ENCODE results near the gene RNF183.

RNF183 gene

DNA sequence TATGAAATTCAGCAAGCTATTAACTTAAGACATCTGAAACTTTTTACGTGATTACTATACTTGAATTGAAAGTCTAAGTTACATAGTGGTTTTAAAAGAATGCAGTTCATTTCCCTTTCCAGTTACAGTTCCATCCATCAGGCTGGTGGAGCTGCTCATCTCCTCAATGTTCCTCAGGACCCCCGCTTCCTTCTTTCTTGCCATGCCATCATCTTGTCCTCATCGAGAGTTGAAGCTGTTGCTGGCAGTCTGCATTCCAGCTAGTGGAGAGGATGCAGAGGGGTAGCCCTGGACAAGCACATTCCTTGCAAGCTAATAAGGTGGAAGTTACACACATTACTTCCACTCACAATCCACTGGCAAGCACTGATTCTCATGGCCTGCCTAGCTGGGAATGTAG lies 8.8 kb upstream of the RNF183 start:
- no peaks in the 10 kb centered on the region for H3K27me3 ChIP-seq (ENCODE audit: insufficient read depth, low read depth)
- no peak overlapping the region for H3K9ac ChIP-seq
- no peaks in the 10 kb centered on the region for H3K79me2 ChIP-seq (ENCODE audit: insufficient read depth, low read depth)
- H3K36me3 ChIP-seq (ENCODE audit: insufficient read depth): no peaks in the 10 kb centered on the region
- H3K27ac ChIP-seq: no peak overlapping the region
- H3K4me3 ChIP-seq (IDR thresholded peaks at IDR 0.05; ENCODE audit: insufficient read depth, low read depth, low read length): no peak overlapping the region
- no peaks in the 10 kb centered on the region for H3K4me1 ChIP-seq (ENCODE audit: low read depth, poor library complexity, severe bottlenecking)
- no peak overlapping the region for H2AFZ ChIP-seq (ENCODE audit: low read depth)
- no peaks in the 10 kb centered on the region for H4K20me1 ChIP-seq (ENCODE audit: insufficient read depth)
- TF ChIP-seq, protein P1, sequence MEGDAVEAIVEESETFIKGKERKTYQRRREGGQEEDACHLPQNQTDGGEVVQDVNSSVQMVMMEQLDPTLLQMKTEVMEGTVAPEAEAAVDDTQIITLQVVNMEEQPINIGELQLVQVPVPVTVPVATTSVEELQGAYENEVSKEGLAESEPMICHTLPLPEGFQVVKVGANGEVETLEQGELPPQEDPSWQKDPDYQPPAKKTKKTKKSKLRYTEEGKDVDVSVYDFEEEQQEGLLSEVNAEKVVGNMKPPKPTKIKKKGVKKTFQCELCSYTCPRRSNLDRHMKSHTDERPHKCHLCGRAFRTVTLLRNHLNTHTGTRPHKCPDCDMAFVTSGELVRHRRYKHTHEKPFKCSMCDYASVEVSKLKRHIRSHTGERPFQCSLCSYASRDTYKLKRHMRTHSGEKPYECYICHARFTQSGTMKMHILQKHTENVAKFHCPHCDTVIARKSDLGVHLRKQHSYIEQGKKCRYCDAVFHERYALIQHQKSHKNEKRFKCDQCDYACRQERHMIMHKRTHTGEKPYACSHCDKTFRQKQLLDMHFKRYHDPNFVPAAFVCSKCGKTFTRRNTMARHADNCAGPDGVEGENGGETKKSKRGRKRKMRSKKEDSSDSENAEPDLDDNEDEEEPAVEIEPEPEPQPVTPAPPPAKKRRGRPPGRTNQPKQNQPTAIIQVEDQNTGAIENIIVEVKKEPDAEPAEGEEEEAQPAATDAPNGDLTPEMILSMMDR (conservative IDR thresholded peaks at IDR 0.05; ENCODE audit: low read depth, low read length): no peak
- no peak overlapping the region for H3K4me2 ChIP-seq

DNA sequence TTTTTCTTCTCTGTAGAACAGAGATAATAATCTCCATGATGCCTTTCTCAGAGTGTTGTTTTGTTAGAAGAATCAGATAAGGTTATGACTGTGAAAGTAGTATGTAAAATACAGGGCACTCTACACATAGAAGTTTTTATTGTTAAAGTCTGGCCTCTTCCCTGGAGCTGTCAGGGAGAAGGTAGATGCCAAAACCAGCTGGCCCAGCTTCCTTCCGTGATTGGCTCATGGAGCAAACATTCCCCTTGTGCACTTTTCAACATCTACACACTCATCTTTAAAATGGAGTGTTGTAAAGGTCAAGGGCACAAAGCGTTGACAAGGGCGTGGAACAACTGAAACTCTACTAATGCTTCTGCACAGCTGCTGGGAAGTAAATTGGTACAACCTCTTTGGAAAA lies 7.4 kb upstream of the RNF183 start:
- Histone ChIP-seq H3K4me2 (no peak overlapping the region), H3K4me1 (ENCODE audit: low read depth, poor library complexity, severe bottlenecking) (no peaks in the 10 kb centered on the region), H3K79me2 (ENCODE audit: insufficient read depth, low read depth) (no peaks in the 10 kb centered on the region), H4K20me1 (ENCODE audit: insufficient read depth) (no peaks in the 10 kb centered on the region), H3K27ac (no peak overlapping the region), H3K36me3 (ENCODE audit: insufficient read depth) (no peaks in the 10 kb centered on the region), H3K27me3 (ENCODE audit: insufficient read depth, low read depth) (no peaks in the 10 kb centered on the region), H2AFZ (ENCODE audit: low read depth) (no peak overlapping the region), H3K9ac (no peak overlapping the region), H3K4me3 (IDR thresholded peaks at IDR 0.05; ENCODE audit: insufficient read depth, low read depth, low read length) (no peak overlapping the region)
- TF ChIP-seq, protein P1 (conservative IDR thresholded peaks at IDR 0.05; ENCODE audit: low read depth, low read length): no peak

DNA sequence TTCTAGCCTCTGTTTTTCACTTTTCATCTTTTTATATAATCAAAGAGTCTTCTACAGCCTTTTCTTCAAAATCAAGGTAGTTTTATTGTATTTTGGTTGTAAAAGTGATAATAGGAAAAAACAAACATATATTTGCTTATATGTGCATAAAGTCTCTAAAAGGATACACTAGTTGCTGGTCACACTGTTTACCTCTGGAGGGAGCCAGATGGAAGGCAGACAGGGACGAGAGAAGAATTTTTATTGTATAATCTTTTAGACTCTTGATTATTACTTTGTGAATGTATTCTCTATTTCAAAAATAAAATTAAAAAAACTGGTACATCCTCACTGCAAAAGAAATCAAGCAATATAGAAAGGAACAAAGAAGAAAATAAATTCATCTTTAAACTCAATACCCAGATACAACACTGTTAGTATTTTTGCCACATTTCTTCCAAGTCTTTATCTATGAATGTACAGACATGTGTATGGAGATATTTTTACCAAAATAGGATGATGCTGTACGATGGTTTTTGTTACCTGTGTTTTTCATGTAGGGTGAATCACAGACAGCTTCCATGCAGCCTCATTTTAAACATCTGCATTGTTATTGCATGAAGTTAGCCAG lies 6.1 kb upstream of the RNF183 start:
- Histone ChIP-seq H3K9ac (no peak overlapping the region), H3K79me2 (ENCODE audit: insufficient read depth, low read depth) (no peaks in the 10 kb centered on the region), H3K4me1 (ENCODE audit: low read depth, poor library complexity, severe bottlenecking) (no peaks in the 10 kb centered on the region), H3K27me3 (ENCODE audit: insufficient read depth, low read depth) (no peaks in the 10 kb centered on the region), H3K4me2 (no peak overlapping the region), H4K20me1 (ENCODE audit: insufficient read depth) (no peaks in the 10 kb centered on the region), H3K36me3 (ENCODE audit: insufficient read depth) (no peaks in the 10 kb centered on the region), H2AFZ (ENCODE audit: low read depth) (no peak overlapping the region), H3K4me3 (IDR thresholded peaks at IDR 0.05; ENCODE audit: insufficient read depth, low read depth, low read length) (no peak overlapping the region), H3K27ac (no peak overlapping the region)
- TF ChIP-seq, protein P1 (conservative IDR thresholded peaks at IDR 0.05; ENCODE audit: low read depth, low read length): peak; percentile 59

DNA sequence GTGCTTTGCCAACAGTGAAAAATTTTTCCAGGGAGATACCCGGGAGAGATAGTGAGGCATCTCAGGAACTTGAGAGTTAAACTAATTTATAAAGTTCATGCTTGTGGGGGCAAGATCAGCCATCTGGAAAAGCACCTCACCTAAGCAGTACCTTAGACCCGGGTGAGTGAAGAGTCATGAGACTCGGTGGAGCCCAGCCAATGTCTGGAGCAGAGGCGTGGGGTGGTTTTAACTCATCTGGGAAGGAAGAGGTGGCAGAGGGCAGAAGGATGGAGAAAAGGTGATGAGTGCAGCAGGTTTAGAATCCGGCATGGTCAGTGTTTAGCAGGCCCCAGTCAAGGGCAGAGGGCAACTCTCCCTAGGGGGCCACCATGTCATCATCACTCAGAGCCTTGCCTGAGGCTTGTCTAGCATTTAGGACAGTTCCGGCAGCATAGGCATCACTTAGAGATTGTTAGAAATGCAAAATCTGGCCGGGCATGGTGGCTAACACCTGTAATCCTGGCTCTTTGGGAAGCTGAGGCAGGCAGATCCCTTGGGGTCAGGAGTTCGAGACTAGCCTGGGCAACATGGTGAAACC lies 4.3 kb upstream of the RNF183 start:
- H3K4me1 ChIP-seq (ENCODE audit: low read depth, poor library complexity, severe bottlenecking): no peaks in the 10 kb centered on the region
- H3K36me3 ChIP-seq (ENCODE audit: insufficient read depth): no peaks in the 10 kb centered on the region
- H3K4me3 ChIP-seq (IDR thresholded peaks at IDR 0.05; ENCODE audit: insufficient read depth, low read depth, low read length): no peak overlapping the region
- H3K79me2 ChIP-seq (ENCODE audit: insufficient read depth, low read depth): no peaks in the 10 kb centered on the region
- no peak overlapping the region for H2AFZ ChIP-seq (ENCODE audit: low read depth)
- no peak overlapping the region for H3K9ac ChIP-seq
- no peaks in the 10 kb centered on the region for H4K20me1 ChIP-seq (ENCODE audit: insufficient read depth)
- no peak overlapping the region for H3K4me2 ChIP-seq
- no peak overlapping the region for H3K27ac ChIP-seq
- TF ChIP-seq, protein P1 (conservative IDR thresholded peaks at IDR 0.05; ENCODE audit: low read depth, low read length): no peak
- H3K27me3 ChIP-seq (ENCODE audit: insufficient read depth, low read depth): no peaks in the 10 kb centered on the region

Data from KMS-11 (cell line).